GM19035 (cell line): ENCODE data around the gene FXYD1.

Experiments used
- ATAC-seq: cut with Tn5 transposase; IDR thresholded peaks from one replicate; pipeline ENCODE4 v1.9.1; 2021; ENCODE audit not compliant: unreplicated experiment

Gene FXYD1

DNA sequence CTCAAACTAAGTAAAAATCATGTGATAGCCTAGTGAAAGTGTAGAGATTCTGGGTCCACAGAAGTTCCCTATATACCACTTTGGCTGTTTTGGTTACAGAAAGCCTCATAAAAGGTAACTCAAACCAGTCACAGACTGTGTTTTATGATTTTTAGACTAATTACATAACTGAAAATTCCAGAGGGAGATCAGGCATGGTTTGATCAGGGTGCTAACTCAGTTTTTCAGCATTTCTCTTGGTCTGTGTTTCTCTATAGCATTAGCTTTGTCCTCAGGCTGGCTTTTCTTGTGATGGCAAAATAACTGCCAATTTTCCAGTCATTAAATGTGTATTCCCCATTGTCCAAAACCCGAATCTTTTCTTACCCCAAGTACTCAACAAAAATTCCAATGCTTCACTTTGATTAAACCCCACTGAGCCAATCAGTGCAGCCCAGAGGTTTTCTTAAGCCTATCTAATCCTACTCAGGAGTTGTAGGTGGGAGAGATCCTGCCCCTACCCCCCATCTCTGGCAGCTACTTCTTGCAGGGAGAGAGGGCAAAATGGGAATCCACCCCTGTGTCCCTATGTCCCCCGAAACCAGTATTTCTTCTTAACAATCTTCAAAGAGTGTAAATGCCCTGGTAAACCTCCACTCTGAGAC lies 31.6 kb upstream of the FXYD1 start:
- ATAC-seq: no peak

DNA sequence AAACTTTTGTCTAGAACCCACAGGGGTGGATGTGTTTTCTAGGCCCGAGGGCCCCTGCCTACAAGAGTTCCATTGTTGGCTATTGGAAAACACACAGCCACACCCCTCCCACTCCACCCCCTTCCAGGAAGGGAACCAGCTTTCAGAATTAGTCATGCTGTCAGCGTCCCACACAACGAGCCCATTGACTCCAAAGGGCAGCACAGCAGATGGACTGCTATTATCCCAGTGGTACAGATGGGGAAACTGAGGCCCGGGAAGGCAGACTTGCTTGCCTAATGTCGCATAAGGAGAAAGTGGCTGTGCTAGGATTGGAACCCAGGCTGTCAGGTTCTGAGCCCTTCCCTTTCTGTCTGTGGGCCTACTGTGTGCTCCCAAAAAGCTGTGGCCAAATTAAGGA lies 31.1 kb upstream of the FXYD1 start:
- no peak for ATAC-seq

- ATAC-seq: no peak
Measured at GRCh38 chr19:35108730-35109129, 29.9 kb upstream of the FXYD1 start.

- ATAC-seq: no peak
Measured at GRCh38 chr19:35109395-35110112, 29.1 kb upstream of the FXYD1 start.

- ATAC-seq: no peak
Measured at GRCh38 chr19:35110974-35111373, 27.6 kb upstream of the FXYD1 start.

DNA sequence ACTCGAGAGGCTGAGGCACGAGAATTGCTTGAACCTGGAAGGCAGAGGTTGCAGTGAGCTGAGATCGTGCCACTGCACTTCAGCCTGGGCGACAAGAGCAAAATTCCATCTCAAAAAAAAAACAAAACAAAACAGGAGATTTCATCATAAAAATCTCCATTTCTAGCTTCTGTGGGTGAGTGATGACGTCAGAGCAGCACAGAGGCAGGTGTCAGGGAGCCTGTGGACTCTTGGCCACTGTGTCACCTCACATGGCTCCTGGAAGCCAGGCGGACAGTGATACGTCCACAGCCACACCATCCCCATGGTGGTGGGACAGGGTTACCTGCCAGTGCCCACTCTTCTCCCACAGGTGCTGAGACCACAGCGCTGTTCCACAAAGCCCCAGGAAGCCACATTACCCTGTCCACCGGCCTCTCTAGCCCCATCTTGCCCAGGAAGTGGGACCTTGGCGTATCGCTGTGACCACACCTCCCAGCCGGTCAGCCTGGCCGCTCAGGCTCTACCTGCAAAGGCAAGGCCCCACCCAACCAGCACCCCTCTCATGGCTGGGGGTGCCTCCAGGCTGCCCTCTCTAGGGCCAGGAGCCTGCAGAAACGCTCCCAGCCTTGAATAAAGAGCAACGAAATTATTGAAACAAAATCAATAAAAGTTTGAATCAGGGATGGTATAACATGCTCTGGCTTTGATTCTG lies 25.5 kb upstream of the FXYD1 start:
- no peak for ATAC-seq

- no peak for ATAC-seq
Measured at GRCh38 chr19:35114353-35115176, 24.1 kb upstream of the FXYD1 start.

GRCh38 chr19:35115177-35115951 lies 23.3 kb upstream of the FXYD1 start, which contains the start of gene FXYD3:
FXYD3 (plus strand) TSS chr19:35115823; CDS start chr19:35119377, 3,554 bp downstream.
- no peak for ATAC-seq

DNA sequence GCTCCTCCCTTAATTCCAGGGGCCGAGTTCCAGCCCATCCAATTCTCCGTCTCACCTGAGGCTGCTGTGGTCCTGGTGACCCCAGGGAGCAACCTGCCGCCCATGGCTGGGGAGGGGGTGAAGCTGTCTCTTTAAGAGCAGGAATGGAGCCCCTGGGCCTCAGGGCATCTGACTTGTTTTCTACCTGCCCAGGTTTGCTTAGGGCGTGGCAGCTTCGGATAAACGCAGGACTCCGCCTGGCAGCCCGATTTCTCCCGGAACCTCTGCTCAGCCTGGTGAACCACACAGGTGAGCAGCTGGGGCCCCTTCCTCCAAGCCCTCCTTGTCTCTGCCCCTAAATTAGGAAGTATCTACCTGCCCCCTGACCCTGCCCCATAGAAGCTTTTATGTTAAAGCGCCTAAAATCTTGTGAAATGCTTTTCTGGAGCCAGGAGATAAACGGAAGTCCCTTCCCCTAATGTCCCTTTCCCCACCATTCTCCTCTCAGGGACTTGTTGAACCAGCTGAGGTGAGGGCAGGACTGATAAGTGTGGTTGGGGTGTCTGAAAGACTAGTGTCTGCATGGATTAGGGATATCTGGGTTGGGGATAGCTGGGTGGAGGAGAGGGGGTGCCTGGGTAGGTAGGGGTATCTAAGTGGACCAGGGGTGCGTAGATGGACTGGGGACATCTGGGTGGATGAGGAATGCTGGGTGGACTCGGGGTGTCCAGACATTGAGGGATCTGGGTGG lies 22.4 kb upstream of the FXYD1 start:
- no peak for ATAC-seq

GRCh38 chr19:35117116-35117515 lies 21.5 kb upstream of the FXYD1 start:
- ATAC-seq: no peak

DNA sequence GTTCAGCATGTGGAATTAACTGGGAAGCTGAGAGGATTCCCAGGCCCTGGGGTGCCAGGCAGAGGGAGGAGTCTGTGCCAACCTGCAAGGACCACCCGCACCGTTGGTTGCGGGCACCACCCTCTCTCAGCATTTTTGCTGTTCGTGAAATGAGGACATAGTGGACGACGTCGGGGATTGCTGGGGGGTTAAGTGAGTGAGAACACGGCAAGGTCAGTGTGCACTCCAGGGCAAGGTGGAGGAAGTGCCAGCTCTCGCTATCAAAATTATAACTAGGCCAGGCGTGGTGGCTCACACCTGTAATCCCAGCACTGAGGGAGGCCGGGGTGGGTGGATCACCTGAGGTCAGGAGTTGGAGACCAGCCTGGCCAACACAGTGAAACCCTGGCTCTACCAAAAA lies 20.8 kb upstream of the FXYD1 start:
- no peak for ATAC-seq

DNA sequence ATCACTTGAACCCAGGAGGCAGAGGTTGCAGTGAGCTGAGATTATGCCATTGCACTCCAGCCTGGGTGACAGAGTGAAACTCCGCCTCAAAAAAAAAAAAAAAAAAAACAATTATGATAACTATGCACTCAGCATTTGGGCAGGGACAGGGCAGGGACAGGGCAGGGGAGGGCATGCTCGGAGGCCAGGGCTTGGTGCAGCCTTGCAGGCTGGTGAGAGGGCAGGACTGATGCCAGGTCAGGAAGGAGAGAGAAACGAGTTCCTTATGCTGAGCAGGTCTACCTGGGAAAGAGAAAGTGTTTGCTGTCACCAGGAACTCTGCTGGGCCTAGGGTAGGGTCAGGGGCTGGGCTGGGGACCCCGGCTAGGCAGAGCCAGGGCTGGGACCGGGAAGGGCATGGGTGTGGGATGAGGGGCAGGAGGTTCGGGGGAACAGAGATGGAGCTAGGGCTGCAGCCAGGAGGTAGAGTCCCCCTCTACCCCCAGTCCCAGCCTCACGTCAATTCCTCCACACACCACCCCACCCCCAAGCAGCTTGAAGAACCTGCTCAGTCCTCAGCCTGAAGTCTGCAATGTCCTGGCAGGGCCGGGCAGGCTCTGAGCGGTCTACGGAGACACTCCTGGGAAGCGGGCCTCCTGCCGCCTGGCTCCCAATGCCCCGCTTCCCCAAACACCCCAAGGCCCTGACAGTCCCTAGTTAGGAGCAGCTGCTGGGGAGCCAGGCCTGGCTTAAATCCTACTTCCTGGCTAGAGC lies 20.2 kb upstream of the FXYD1 start:
- ATAC-seq: no peak

DNA sequence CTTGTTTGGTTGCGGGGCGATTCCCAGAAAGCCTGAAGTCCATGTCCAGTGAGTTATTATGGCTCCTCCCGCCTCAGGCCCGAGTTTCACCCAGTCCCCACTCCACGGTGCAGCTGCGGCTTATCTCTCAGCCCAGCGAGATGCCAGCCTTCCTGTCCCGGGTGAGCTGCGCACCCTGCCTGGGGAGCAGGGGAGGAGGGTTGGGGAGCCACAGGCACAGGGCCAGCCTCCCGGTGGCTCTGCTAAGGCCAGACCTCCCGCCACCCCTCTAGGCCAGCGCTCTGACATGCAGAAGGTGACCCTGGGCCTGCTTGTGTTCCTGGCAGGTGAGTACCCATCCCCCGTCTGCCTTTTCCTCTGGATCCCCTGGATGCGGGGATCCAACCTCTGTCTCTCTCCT lies 19.5 kb upstream of the FXYD1 start:
- no peak for ATAC-seq

- ATAC-seq: no peak
Measured at GRCh38 chr19:35119578-35120155, 19.0 kb upstream of the FXYD1 start.

- ATAC-seq: no peak
Measured at GRCh38 chr19:35120492-35120891, 18.1 kb upstream of the FXYD1 start.

GRCh38 chr19:35120898-35121297 lies 17.7 kb upstream of the FXYD1 start:
- no peak for ATAC-seq

DNA sequence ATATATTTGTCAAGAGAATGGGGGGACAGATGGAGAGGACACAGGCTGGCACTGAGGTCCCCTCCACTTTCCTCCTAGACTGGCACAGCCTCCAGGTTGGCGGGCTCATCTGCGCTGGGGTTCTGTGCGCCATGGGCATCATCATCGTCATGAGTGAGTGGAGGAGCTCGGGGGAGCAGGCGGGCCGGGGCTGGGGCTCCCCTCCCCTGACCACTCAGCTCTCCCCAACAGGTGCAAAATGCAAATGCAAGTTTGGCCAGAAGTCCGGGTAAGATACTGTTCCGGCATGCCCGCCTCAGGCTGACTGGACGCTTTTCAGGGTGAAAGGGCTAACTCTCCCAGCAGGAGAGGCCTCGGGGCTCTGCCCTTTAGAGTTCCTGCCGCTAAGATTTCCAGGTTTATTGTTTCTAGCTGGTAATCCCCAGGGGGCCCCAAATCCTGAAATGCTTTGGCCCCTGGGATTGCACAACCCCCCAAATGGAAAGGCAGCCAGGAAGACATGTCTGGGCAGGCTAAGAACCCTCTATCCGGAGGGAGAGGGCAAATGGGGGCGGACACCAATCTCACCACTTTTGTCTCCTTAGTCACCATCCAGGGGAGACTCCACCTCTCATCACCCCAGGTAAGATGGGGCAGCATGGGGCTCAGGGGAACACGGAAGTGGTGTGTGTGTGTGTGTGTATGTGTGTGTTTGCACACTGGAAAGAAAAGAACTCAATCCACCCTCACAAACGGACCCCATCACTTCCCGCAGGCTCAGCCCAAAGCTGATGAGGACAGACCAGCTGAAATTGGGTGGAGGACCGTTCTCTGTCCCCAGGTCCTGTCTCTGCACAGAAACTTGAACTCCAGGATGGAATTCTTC lies 15.7 kb upstream of the FXYD1 start:
- ATAC-seq: no peak

DNA sequence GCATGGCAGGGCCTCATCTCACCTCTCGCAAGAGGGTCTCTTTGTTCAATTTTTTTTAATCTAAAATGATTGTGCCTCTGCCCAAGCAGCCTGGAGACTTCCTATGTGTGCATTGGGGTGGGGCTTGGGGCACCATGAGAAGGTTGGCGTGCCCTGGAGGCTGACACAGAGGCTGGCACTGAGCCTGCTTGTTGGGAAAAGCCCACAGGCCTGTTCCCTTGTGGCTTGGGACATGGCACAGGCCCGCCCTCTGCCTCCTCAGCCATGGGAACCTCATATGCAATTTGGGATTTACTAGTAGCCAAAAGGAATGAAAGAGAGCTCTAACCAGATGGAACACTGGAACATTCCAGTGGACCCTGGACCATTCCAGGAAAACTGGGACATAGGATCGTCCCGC lies 15.1 kb upstream of the FXYD1 start:
- no peak for ATAC-seq
